HepG2 (cell line): ENCODE results near the gene FUT6. TPM values are rescaled to one million over a fixed set of nuclear protein-coding genes. Genes with fewer than 3 reads are reported as not detected.
A peak's percentile ranks its signal among the peaks of the same experiment; 100 is the strongest.

Experiments used
- CBFB ChIP-seq: sonication (generic); formaldehyde crosslinking; IDR thresholded peaks from 2 replicates; pipeline ENCODE4 v1.4.0; 2020; ENCODE audit warnings: missing genetic modification reagents
- HIVEP1 ChIP-seq: sonication (generic); formaldehyde crosslinking; IDR thresholded peaks from 2 replicates; pipeline ENCODE4 v1.4.0; 2020; ENCODE audit warnings: mild to moderate bottlenecking, missing genetic modification reagents
- HNF1B ChIP-seq: sonication (generic); formaldehyde crosslinking; IDR thresholded peaks from 2 replicates; pipeline ENCODE4 v1.5.1; 2020; ENCODE audit warnings: mild to moderate bottlenecking, moderate library complexity, missing genetic modification reagents
- MAX ChIP-seq: IDR thresholded peaks from 2 replicates; pipeline ENCODE4 v1.6.1; 2012; ENCODE audit warnings: inconsistent platforms
- MBD4 ChIP-seq: IDR thresholded peaks from 2 replicates; pipeline ENCODE4 v1.6.1; 2012; ENCODE audit warnings: low read length, inconsistent platforms, borderline replicate concordance
- NR2F2 ChIP-seq: IDR thresholded peaks from 2 replicates; pipeline ENCODE4 v1.6.1; 2012; ENCODE audit warnings: low read depth, inconsistent platforms, borderline replicate concordance
- PAXIP1 ChIP-seq: sonication (generic); formaldehyde crosslinking; conservative IDR thresholded peaks from 2 replicates; pipeline ENCODE4 v1.4.0; 2020; ENCODE audit warnings: mild to moderate bottlenecking, missing genetic modification reagents, moderate library complexity
- SIX4 ChIP-seq: sonication (generic); formaldehyde crosslinking; IDR thresholded peaks from 2 replicates; pipeline ENCODE4 v1.4.0; 2020; ENCODE audit warnings: missing genetic modification reagents
- SMAD3 ChIP-seq: sonication (generic); formaldehyde crosslinking; IDR thresholded peaks from 2 replicates; pipeline ENCODE4 v1.4.0; 2020; ENCODE audit warnings: missing genetic modification reagents
- ZFP36 ChIP-seq: fragments of 150-350 bp; IDR thresholded peaks from 2 replicates; pipeline ENCODE4 v1.6.1; 2018; ENCODE audit warnings: borderline replicate concordance, low read length, low read depth; ENCODE audit not compliant: partially characterized antibody
- ZNF3 ChIP-seq: IDR thresholded peaks from 2 replicates; pipeline ENCODE4 v1.7.0; 2017; ENCODE audit warnings: inconsistent platforms
- ZNF574 ChIP-seq: sonication (generic); formaldehyde crosslinking; IDR thresholded peaks from 2 replicates; pipeline ENCODE4 v1.4.0; 2020; ENCODE audit warnings: missing genetic modification reagents
- ZNF629 ChIP-seq: sonication (generic); formaldehyde crosslinking; conservative IDR thresholded peaks from 2 replicates; pipeline ENCODE4 v1.5.0; 2020; ENCODE audit warnings: missing genetic modification reagents
- ZNF780A ChIP-seq: sonication (generic); formaldehyde crosslinking; IDR thresholded peaks from 2 replicates; pipeline ENCODE4 v1.8.0; 2022; ENCODE audit warnings: mild to moderate bottlenecking, missing genetic modification reagents, moderate library complexity
- ZNF891 ChIP-seq: sonication (generic); formaldehyde crosslinking; IDR thresholded peaks from 2 replicates; pipeline ENCODE4 v1.5.0; 2020; ENCODE audit warnings: mild to moderate bottlenecking, missing genetic modification reagents
- ZSCAN12 ChIP-seq: sonication (generic); formaldehyde crosslinking; IDR thresholded peaks from 2 replicates; pipeline ENCODE4 v1.9.0; 2021; ENCODE audit warnings: mild to moderate bottlenecking, missing genetic modification reagents
- ZSCAN25 ChIP-seq: sonication (generic); formaldehyde crosslinking; IDR thresholded peaks from 2 replicates; pipeline ENCODE4 v1.8.0; 2022; ENCODE audit warnings: mild to moderate bottlenecking, missing genetic modification reagents
- polyA plus RNA-seq, 8 experiments: library from polyadenylated mRNA; depleted of rRNA in 3 of 8; stranded (reverse) in 7 of 8; unstranded in 1 of 8; fragments of >200 nt; fragmentation: Illumina TruSeq in 4 of 8; extraction: Trizol in 4 of 8; gene quantifications; 2 replicates each; pipeline versions ENCODE4 v1.2.1 to v1.2.3, GENCODE V29; 2011 to 2016; ENCODE audit warnings: low read depth in 4 of 8, missing spikeins in 1 of 8, mixed read lengths in 1 of 8; ENCODE audit not compliant: insufficient read depth in 1 of 8
- total RNA-seq, 5 experiments: library from RNA; depleted of rRNA; stranded (reverse); fragments of >200 nt; fragmentation: Illumina TruSeq; extraction: Trizol; gene quantifications; 2 replicates each; pipeline ENCODE4 v1.2.3, GENCODE V29; 2016; ENCODE audit warnings: low read depth in 1 of 5
- TF ChIP-seq, protein P1 (sequence below), 2 experiments: fragments of 450-650 bp in 1 of 2; sonication (generic) in 1 of 2; formaldehyde crosslinking; IDR thresholded peaks; 2 replicates each; pipeline versions ENCODE4 v1.5.0 to v1.8.0; 2020 to 2022; ENCODE audit warnings: mild to moderate bottlenecking in 1 of 2, missing genetic modification reagents in 1 of 2

Gene FUT6
- total and polyA plus RNA-seq, 2 of the 13 experiments (the other 11 are each of a cell fraction or from before 2014, with no cell fraction given): 8.2 to 27.7 TPM

- TF ChIP-seq, protein P1, sequence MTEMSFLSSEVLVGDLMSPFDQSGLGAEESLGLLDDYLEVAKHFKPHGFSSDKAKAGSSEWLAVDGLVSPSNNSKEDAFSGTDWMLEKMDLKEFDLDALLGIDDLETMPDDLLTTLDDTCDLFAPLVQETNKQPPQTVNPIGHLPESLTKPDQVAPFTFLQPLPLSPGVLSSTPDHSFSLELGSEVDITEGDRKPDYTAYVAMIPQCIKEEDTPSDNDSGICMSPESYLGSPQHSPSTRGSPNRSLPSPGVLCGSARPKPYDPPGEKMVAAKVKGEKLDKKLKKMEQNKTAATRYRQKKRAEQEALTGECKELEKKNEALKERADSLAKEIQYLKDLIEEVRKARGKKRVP (CRISPR knock-in tag; IDR thresholded peaks at IDR 0.05): peak in 1 of 2 experiments; percentile 41; a peak in 1 of 4 replicates
- TF ChIP-seq MBD4: no peak
- TF ChIP-seq ZNF3 (CRISPR knock-in tag): 0 out of 2 replicates have a peak, but pooled peaks have one; percentile 38
- peak; percentile 63 for TF ChIP-seq SIX4 (CRISPR knock-in tag)
- TF ChIP-seq CBFB: peak; percentile 30; the same call in 1 of the 2 replicates
- TF ChIP-seq PAXIP1: peak; percentile 29; the same call in 1 of the 2 replicates
- TF ChIP-seq ZNF629 (CRISPR knock-in tag): 0 out of 2 replicates have a peak, but pooled peaks have one; percentile 52
- TF ChIP-seq ZSCAN12: no peak
- no peak for TF ChIP-seq SMAD3 (CRISPR knock-in tag)
- 0 out of 2 replicates have a peak, but pooled peaks have one; percentile 18 for TF ChIP-seq ZNF574 (CRISPR knock-in tag)
- no peak for TF ChIP-seq ZNF780A (CRISPR knock-in tag)
- TF ChIP-seq ZNF891 (CRISPR knock-in tag): 0 out of 2 replicates have a peak, but pooled peaks have one; percentile 34
- peak; percentile 23; the same call in 1 of the 2 replicates for TF ChIP-seq HIVEP1
- peak; percentile 60 for TF ChIP-seq ZFP36
- peak; percentile 93 for TF ChIP-seq ZSCAN25 (CRISPR knock-in tag)
- TF ChIP-seq HNF1B (CRISPR knock-in tag): no peak
- peak; percentile 76 for TF ChIP-seq NR2F2
- TF ChIP-seq MAX: peak; percentile 77
Measured at GRCh38 chr19:5800361-5801270, 38.9 kb downstream of the FUT6 start (continued).
